ENCODE measurements around the gene FANCI.
"Not testable (repeated sequence)": the region's sequence is repeated elsewhere in the genome, so short reads cannot be mapped to it uniquely, and the experiment has no call there.

The FANCI gene

DNA sequence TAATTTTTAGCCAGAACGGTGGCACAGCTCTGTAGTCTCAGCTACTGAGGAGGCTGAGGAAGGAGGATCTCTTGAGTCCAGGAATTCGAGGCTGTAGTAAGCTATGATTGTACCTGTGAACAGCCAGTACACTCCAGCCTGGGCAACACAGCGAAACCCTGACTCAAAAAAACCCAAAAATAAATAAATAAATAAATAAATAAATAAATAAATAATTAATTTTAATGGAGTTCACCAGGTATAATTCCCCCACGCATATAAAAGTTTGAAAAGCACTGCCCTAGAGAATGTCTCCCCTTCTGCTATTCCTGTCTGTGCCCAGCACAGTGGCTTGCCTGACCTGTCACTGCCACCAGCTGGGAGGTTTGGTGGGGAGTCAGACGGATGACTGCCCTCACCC, 18.2 kb upstream of the FANCI start:
- DNase-seq (ENCODE audit: low read depth): no peak

GRCh38 chr15:89226359-89227221, 17.2 kb upstream of the FANCI start:
- DNase-seq (ENCODE audit: low read depth): no peak

DNA sequence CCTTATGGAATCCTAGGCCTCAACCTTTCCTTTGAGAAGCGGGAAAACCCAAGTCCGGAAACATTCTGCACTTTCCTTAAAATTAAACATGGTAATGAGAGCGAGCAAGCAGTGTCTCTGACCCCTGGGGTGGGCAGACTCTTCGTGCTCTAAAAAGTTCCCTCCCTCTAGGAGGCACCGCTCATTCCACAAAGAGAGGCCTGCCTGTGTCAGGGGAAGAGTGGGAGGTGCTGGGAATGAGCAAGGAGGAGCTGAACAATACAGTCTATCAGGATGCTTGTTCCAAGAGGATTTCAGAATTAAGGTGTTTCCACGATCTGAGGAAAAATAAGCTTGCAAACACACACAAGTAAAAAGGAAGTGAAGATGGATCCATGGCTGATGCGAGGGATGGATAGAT, 16.4 kb upstream of the FANCI start:
- DNase-seq (ENCODE audit: low read depth): no peak

DNA sequence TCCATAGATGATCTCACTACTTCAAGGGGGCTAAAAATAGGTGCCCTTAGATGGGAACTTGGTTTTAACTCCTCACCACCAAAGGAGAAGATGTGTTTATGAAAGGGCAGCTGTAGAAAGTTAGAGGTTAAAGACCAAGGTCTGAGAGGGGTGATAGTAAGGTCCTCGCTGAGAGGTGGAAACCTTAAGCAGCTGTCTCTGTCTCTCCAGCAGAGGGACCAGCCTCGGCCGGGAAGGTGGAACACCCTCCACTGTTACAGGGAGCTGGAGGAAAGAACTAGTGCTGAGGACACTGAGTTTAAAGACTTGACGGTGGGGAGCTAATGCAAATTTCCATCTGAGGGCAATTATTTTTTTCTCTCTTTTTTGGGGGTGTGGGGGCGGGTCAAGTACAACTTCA, 13.5 kb upstream of the FANCI start:
- DNase-seq (ENCODE audit: low read depth): no peak

DNA sequence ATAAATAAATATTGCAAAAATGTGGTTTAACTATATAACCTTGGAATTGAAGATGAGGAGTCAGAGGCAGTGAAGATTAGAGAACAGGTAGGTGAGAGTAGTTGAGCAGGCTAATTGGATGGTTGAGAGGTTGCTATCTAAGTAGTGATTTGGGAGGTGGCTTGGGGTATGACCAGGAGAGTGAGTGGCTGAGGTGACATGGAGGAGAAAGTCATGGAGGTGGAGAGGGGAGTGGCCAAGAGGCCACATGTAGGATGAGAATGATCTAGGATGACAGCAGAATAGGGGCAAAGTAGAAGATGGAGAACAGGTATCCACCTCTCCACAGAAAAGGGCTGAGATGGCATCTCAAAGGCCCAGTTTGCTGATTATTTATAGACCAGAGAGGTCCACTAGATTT, 11.9 kb upstream of the FANCI start:
- no peak for DNase-seq (ENCODE audit: low read depth)

DNA sequence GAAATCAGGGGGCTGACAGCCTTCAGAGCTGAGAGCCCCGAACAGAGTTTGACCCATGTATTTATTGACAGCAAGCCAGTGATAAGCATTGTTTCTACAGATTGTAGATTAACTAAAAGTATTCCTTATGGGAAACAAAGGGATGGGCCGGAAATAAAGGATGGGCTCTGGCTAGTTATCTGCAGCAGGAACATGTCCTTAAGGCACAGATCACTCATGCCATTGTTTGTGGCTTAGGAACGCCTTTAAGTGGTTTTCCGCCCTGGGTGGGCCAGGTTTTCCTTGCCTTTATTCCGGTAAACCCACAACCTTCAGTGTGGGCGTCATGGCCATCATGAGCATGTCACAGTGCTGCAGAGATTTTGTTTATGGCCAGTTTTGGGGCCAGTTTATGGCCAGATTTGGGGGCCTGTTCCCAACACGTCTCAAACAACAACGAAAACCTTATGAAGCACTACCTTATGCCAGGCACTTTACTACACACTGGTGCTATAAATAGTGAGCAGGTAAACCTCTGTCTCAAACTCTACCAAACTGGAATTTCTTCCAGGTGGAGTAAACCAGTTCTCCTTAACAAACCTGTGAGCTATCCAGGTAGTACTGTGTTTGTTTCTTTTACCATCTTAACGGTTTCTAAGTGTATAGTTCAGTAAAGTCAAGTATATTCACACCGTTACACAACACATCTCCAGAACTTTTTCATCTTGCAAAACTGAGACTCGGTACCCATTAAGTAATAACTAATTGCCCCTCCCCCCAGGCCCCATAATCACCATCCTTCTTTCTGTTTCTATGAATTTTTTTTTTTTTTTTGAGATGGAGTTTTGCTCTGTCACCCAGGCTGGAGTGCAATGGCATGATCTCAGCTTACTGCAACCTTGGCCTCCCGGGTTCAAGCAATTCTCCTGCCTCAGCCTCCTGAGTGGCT, 3.6 kb upstream of the FANCI start:
- DNase-seq (ENCODE audit: low read depth): not testable (repeated sequence)

DNA sequence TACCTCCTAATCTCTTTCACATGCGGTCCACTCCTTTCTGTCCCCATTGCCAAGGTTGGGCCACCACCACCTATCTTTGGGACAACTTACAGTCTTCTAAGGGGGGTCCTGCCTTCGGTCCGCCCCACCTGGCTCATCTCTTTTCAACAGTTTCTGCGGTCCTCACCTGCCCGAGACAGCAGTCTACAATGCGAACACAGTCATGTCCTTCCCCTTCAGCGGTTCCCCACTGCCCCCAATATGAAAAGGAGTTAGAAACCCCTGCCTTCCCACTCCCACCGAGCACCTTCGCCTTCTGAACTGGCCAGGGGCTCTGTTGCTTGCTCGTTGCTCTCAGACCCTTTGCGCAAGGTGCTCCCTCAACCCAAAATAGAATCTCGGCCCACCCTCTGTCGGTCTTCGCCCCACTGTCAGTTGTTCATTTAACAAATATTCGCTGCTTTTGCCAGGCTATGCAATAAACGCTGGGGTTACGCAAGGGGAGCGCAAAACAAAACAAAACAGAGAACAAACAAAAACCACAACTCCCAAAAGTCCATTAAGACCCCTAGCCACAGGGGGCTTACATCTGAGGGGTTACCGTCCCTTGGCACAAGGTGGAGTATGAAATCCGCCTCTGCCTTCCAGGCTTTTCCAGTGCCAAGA, 611 bp upstream of the FANCI start:
- DNase-seq (ENCODE audit: low read depth): no peak

- DNase-seq (ENCODE audit: low read depth): no peak
Observed at GRCh38 chr15:89244574-89244903, 760 bp downstream of the FANCI start.

GRCh38 chr15:89247446-89247845, 3.7 kb downstream of the FANCI start:
- no peak for DNase-seq (ENCODE audit: low read depth)

DNA sequence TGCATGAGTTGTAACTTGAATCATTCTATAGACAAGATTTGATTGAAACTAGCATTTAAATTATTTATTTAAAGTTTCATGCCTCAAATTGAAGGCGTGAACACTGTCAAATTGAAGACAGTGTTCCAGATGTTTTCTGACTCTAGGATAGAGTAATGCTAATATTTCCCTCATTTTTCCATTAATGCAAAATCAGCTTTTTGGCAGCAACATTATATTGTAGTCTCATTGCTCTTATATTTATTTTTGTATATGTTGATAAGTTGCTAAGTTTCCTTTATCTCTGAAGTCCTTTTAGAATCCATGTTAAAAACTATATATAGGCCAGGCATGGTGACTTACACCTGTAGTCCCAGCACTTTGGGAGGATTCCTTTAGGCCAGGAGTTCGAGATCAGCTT, 4.8 kb downstream of the FANCI start:
- DNase-seq (ENCODE audit: low read depth): no peak

DNA sequence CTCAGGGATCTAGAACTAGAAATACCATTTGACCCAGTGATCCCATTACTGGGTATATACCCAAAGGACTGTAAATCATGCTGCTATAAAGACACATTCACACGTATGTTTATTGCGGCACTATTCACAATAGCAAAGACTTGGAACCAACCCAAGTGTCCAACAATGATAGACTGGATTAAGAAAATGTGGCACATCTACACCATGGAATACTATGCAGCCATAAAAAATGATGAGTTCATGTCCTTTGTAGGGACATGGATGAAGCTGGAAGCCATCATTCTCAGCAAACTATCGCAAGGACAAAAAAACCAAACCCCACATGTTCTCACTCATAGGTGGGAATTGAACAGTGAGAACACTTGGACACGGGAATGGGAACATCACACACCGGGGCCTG, 6.4 kb downstream of the FANCI start:
- DNase-seq (ENCODE audit: low read depth): not testable (repeated sequence)

- DNase-seq (ENCODE audit: low read depth): not testable (repeated sequence)
Observed at GRCh38 chr15:89277281-89277680, 33.5 kb downstream of the FANCI start.

DNA sequence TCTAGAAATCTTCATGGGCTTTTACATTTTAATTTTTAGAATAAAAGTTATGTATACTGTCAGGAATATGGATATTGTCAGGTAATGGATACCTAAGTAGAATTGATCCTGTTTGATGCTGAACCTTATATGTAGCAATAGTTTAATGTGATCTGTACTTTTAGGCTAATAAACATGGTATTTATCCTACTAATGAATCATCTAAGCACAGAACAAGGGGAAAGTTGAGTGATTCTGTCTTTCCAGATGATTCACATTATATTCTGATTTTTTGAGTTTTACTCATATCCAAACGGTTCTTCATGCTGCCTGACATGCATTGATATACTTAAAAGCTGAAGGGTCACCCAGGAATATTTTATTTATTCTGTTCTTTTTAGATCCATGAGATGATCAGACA, 34.5 kb downstream of the FANCI start:
- DNase-seq (ENCODE audit: low read depth): no peak

- no peak for DNase-seq (ENCODE audit: low read depth)
Observed at GRCh38 chr15:89282631-89283030, 38.9 kb downstream of the FANCI start.

DNA sequence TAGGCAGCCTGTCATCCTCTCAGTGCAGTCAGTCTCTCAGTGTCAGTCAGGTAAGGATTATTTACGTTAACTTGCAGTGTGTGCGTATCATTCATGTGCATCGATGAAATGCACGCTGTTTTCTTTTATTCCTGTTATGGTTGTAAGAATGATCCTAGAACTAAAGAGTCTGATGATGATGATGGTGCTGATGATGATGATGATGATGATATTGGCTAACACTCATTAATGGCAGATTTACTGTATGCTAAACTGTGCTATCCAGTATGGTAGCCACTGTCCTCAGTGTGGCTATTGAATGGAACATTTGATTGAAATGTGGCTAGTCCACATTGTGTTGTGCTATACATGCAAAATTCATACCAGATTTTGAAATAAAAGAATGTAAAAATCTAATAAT, 39.4 kb downstream of the FANCI start:
- DNase-seq (ENCODE audit: low read depth): no peak

DNA sequence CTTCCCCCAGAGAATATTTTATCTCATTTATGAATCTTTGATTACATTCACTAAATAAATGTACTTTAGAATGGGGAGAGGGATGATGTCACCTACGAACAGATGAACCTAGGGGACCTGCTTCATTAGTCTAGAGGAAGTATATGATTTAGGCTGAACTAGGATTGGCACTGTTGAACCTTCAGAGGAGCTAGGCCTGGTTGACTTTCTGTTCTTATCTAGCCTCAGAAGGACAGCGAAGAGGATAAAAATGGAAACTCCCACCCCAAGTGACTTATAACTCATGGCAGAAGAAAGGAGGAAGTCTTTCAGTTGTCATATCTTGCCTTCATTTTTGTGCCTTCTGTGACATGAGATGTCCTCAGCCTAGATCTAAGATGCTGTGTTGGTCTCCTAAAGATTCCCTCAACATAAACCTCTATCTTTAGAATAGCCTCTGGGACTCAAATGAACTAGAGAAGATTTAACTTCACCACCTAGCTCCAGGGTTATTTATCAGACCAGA, 48.2 kb downstream of the FANCI start:
- DNase-seq (ENCODE audit: low read depth): no peak

DNA sequence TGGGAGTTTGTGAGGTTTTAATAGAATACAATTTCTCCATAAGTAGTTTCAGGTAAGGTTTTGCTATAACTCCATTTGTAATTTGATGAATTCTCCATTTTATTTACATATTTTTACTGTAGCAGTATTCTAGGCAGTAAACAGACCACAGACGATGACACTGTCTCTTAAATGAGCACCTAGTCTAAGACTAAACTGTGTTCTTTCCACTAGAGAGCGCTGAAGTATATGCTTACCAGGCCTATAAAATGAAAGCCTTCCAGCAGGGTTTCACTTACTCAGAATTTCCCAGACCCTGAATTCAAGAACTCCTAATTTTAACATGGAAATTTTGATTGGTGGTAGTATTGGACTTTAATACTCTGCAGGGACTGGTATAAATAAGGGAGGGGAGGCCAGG, 49.2 kb downstream of the FANCI start:
- no peak for DNase-seq (ENCODE audit: low read depth)

DNA sequence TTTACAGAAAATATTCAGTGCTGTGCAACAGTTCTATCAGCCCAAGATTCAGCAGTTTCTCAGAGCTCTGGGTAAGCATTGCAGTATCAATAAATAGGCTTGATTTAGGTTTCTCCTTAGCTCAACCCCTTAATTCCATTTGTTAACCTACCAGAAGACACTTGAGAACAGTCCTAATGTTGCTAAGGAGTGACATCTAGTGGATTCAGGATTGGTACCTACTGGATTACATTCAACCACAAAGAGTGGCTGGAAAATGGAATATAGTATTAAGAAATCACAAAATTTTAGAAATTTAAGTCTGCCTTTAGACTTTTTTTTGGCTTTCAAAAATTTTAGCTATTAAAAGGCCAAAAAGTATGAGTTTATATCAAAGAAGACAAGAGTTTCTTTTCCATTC, 56.1 kb downstream of the FANCI start:
- no peak for DNase-seq (ENCODE audit: low read depth)

DNA sequence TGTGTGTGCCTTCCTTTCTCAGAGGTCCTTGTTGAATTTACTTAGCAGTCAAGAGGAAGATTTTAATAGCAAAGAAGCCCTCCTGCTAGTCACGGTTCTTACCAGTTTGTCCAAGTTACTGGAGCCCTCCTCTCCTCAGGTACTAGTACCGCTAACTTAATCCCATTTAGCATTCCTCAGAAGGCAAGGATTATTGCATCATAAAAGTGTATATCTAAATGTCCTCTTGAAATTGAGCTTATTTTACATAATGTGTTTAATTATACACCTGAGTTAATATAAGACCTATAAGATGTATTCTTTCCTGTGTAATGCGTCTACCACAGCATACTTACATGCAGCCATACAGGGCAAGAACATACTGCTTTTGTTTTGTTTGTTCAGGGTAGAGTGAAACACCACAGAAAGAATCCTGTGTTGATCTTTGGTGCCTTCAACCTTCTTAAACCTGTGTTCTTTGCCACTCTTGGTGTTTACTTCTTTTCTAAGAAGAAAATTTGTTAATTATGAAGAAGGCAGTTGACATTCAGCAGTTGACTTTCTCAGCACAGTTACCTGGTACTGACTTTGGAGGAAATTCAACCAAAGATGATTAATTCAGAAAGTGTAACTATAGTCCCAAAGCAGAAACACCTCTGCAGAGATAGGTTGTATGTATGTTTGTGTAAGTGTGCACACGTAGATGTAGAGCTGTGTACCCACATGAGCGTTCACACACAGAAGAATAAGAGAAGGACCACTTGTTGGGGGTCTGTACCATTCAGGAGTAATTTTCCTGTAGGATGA, 57.7 kb downstream of the FANCI start:
- DNase-seq (ENCODE audit: low read depth): no peak

- DNase-seq (ENCODE audit: low read depth): no peak
Observed at GRCh38 chr15:89303986-89304385, 60.2 kb downstream of the FANCI start.

- DNase-seq (ENCODE audit: low read depth): no peak
Observed at GRCh38 chr15:89305395-89305794, 61.6 kb downstream of the FANCI start.
